T1000 (cell line): Measurements from ENCODE around the gene ADAMTSL4.

Experiments used
- DNase-seq: peaks from one replicate; lab custom pipeline; 2025; ENCODE audit warnings: mixed read lengths; lab: John Stamatoyannopoulos, UW

ADAMTSL4 gene

GRCh38 chr1:150548632-150549495 is at the start of gene ADAMTSL4:
Gene ADAMTSL4, plus strand, starts transcription at chr1:150549408. Its CDS starts 2,881 bp downstream, at chr1:150552289.
- peak; percentile 67 for DNase-seq

GRCh38 chr1:150505431-150505830 is 43.8 kb upstream of the ADAMTSL4 start:
- DNase-seq = no peak

DNA sequence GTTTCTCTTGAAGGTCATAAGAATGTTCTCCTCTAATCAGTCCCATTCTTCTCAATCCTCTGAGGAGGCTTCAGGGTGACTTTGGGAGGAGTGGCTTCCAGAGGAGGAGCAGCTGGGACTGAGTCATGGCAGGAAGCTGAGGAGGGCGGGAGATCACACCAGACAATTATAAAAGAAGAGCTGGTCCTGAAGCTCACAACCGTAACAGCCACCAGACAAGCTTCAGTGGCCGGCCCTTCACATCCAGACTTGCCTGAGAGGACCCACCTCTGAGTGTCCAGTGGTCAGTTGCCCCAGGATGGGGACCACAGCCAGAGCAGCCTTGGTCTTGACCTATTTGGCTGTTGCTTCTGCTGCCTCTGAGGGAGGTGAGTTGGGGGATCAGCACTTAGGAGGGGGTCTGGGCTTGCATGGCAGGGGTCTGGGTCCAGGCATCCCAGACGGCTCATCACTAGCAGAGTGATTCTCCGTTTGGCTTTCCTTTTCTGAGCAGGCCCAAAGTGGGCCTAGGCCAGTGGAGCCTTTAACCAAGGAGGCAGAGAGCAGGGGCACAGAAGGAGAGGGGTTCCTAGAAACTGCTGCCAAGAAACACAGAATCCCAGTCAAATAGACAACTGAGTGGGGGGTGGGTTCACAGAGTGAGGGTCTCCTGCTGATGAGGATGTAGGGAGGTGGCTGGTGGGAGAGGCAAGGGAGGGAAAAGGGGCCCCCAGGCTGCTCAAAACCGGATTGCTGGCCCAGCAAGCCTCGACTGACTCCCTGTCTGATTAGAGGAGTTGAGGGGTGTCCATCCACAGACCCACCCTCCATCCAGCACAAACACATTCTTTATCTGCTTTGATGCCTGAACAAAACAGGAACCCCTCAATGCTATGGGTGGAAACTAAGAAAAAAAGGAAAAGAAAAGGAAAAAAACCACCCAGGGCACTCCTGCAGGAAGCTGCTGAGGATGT is 41.0 kb upstream of the ADAMTSL4 start, which contains the start of gene ECM1:
TSS of gene ECM1 (plus strand) at position 198 of the 953 bp plus-strand sequence. CDS start at position 299, 101 bp downstream.
- DNase-seq = peak; percentile 27

DNA sequence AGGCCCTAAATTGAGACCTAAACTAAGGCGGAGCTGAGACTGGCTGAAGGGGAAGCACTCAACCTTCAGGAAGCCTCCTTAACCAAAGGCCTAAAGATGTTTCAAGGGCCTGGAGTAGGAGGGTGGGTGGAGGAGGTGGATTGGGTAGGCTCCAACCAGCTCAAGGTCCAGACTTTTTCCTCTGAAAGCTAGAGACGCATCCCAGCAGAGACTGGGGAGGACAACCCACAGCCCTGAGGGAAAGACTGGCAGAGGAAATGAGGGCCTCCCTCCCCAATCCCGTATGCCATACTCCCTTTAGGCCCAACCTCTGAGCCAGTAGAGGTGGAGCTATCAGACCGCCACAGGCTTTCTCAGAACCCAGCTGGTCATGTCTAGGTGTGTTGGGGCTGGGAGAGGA is 40.2 kb upstream of the ADAMTSL4 start:
- DNase-seq = no peak

DNA sequence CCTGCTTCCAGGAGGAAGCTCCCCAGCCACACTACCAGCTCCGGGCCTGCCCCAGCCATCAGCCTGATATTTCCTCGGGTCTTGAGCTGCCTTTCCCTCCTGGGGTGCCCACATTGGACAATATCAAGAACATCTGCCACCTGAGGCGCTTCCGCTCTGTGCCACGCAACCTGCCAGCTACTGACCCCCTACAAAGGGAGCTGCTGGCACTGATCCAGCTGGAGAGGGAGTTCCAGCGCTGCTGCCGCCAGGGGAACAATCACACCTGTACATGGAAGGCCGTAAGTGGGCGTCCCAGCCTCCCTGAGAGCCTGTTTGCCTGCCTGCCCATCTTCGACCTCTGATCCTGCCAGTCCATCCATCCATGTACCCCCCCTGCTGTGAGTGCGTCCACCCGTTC is 37.7 kb upstream of the ADAMTSL4 start:
- DNase-seq = no peak

DNA sequence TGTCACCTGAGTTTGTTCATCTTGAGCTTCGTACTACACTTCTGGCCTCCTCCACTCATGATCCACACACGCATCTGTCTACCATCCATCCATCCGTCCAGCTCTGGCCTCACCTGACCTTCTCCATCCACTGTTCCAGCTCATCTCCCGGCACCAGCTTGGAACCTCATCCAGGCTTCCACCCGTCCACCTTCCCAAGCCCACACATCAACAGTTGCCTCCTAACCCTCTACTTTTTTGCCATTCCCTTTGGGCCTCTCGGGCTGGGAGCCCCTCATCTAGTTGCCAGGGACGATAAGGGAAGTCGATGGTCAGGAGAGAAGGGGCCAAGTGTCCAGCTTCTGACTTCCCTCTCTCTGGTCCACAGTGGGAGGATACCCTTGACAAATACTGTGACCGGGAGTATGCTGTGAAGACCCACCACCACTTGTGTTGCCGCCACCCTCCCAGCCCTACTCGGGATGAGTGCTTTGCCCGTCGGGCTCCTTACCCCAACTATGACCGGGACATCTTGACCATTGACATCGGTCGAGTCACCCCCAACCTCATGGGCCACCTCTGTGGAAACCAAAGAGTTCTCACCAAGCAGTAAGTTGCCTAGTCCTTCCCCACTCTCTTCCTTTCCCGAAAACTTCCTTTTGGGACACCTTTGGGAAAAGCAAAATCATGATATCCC is 37.1 kb upstream of the ADAMTSL4 start:
- no peak for DNase-seq

GRCh38 chr1:150512846-150513245 is 36.4 kb upstream of the ADAMTSL4 start:
- DNase-seq = no peak

GRCh38 chr1:150513351-150513791 is 35.8 kb upstream of the ADAMTSL4 start:
- no peak for DNase-seq

DNA sequence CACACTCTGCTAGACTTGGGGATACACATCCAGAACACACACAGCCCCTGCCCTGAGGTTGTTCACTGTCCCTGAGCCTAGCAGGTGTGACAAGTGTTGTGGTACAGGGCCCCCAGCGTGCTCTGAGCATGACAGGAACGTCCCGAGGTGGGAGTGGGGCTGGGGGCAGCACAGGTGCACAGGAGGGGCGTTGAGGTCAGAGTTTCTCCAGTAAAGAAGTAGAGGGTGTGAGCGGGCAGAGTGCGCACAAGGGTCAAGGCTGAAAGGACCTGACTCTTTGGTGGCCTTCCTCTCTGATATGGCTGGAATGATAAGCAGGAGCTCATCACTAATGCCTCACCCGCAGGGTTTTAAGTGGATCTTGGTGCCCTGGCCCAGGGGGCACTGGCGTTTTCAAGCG is 34.9 kb upstream of the ADAMTSL4 start:
- no peak for DNase-seq

GRCh38 chr1:150514913-150515327 is 34.3 kb upstream of the ADAMTSL4 start:
- no peak for DNase-seq

- peak; percentile 97 for DNase-seq
Measured at GRCh38 chr1:150515328-150516049, 33.7 kb upstream of the ADAMTSL4 start, which contains the start of gene FALEC. Gene FALEC, plus strand, starts transcription at chr1:150515752.

DNA sequence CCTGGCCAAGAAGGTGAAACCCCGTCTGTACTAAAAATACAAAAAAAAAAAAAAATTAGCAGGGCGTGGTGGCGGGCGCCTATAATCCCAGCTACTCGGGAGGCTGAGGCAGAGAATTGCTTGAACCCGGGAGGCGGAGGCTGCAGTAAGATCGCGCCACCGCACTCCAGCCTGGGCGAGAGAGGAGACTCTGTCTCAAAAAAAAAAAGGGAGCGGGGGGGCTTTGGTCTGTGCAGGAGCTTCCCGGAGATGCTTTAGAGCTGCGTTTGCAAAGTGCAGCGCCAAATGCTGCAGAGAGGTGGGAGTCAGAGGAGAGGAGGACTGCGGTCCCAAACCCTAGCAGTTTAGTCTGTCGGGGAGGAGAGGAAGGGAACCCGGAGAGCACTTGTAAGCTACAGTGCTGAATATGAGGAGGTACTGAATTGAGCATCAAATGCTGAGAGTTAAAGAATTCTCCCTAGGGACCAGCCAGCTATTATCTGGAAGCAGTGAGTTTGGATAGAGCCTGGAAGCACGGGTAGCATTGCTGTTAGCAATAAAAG is 33.1 kb upstream of the ADAMTSL4 start:
- no peak for DNase-seq

DNA sequence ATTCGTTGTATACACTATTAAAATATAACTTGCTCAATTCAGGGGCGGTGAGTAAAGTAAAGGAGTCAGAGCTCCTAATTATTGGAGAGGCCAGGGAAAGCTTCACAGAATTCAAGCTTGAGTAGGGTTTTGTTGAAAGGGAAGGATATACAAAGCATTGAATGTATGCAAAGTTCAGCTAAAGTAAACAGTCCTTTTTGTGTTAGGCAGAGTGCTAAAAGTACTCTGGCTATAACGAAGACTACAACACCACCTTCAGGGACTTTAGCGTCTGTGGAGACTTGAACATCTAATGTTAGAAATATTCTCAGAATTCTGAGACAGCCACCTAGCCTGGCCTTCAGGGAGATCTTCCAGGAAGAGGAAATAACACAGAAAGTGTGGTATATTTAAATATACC is 32.6 kb upstream of the ADAMTSL4 start:
- DNase-seq = no peak

DNA sequence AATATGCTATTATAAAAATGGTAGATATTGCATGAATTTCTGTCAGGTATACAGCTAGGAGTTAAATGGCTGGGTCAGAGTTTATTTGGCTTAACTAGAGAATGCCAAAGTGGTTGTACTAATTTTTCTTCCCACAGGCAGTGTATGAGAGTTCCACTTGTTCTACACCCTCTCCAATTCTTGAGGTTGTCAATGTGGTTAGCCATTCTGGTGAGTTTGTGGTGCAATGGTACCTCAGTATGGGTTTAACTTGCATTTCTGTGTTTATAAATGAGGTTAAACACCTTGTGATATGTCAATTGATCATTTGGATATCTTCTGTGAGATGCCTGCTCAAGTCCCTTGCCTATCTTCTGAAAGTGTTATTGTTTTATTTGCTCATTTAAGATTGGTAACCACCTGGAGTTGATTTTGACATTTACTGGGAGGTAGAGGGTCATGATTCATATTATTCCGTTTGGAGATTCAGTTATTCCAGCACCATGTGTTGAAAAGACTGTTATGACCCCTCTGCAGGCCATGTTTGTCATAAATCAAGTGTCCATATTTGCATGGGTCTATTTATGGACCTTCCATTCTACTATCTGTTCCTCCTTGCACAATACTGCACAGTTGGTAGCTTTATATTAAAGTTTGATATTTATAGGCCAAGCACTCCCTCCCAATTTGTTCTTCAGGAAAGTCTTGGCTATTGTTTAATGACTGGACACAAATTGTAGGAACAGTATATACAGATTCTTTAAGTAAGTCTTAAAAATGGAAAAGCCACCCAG is 27.8 kb upstream of the ADAMTSL4 start:
- no peak for DNase-seq

DNA sequence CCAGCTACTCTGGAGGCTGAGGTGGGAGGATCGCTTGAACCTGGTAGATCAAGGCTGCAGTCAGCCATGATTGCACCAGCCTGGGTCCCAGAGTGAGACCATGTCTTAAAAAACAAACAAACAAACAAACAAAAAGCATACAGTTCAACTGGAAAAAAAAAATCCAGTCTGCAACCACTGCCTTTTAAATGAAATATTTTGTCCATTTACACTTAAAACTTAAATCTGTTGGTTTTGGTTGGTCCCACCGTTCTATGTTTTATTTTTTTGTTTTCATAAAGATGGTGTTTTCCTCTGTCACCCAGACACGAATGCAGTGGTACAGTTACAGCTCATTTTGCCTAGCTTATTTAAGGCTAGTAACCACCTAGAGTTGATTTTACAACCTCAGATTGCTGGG is 23.9 kb upstream of the ADAMTSL4 start:
- no peak for DNase-seq

DNA sequence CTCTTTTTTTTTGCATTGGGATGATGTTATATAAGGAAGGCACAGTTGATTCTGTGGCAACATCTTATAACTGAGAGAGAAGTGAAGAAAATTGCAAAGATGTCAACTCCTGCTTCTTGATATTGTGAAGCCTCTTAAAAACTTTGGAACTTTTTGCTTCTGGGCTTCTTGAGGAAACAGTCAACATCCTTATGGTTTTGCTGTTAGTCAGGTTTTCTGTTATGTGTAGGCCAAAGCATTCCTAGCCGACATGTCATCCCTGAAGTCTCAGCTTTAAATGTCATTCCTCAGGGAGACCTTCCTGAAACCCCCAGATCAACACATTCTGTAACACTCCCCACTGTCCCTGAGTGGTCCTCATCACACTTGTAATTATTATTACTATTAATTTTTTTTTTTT is 21.0 kb upstream of the ADAMTSL4 start:
- DNase-seq = no peak

- no peak for DNase-seq
Measured at GRCh38 chr1:150529017-150529416, 20.2 kb upstream of the ADAMTSL4 start.

GRCh38 chr1:150530491-150531159 is 18.6 kb upstream of the ADAMTSL4 start:
- DNase-seq = no peak

DNA sequence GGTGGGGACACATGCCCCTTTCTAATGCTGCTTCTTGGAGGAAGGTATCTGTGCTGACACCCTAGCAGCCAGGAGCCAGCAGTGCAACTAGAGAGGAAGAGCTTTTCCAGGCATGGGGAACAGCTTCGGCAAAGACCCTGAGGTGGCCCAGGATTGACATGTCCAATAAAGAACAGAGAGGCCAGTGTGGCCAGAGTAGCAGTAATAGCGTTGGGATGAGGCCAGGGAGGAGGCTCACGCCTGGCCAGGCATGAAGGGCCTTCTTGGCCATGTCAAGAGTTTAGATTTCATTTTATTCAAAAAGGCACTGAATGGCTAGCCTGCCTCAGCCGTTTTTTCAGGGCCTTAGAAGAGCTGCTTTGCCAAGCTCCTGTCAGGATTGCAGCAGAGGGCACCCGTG is 16.3 kb upstream of the ADAMTSL4 start:
- DNase-seq = no peak

GRCh38 chr1:150534002-150534401 is 15.2 kb upstream of the ADAMTSL4 start:
- DNase-seq = no peak
